Activated CD8-positive, alpha-beta memory T cell treated with anti-CD3 and anti-CD28 coated beads, Interleukin-2, amount 50 U/mL, for 4 hours (primary cell): Measurements from ENCODE around the gene NCCRP1.

Source experiments
- DNase-seq: peaks from one replicate; pipeline ENCODE4 v3.0.0-alpha.2; 2020

The NCCRP1 gene

DNA sequence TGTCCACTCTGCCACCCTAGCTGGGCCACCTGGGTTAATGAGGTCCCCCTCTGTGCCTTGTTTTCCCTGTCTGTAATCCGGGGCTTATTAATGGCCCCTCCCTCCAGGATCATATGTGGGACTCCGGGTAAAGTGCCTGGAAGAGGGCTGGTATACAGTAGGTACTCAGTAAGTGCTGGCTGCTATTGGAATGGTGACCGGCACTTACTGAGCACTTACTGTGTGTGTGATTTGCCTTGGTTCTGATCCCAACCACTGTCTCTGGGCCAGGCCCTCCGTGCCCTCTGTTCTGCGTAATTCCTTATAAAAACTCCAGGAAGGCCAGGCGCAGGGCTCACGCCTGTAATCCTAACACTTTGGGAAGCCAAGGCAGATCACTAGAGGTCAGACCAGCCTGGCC lies 30.9 kb upstream of the NCCRP1 start:
- DNase-seq: no peak

DNA sequence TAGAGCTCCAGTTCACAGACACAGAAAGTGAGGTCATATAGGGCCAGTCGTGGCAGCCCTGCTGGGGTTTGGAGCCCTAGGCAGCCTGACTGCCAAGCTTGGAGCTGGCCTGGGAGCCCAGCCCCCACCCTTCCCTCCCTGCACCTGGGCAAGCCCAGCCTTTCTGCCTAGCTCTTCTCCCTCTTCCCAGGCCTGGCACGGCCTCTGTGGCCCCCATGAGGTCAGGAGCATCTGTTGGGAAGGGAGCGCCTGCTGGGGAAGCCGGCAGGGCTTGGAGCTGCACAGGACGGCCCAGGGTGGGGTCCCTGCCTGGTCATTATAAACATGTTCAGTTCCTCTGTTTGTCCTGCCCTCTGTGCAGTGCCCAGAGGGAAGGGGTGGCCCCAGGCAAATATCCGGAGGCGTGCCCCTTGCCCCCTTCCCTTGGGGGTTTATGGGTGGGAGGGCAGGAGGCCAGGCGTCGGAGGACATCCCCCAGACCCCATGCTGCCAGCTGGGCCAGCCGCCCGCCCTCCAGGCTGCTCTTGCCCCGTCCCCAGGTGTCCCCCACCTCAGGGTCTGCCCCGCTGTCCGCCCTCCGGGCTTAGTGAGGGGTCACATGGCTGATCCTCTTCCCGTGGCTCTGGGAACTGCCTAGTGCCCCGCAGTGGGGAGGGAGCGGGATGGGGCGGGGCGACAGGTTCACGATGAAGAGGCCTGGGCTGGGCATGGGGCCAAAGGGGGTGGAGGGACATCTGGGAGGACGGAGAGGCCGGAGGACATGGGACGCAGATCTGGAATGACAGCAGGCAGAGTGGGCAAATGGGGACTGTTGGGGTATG lies 30.0 kb upstream of the NCCRP1 start:
- DNase-seq: no peak

DNA sequence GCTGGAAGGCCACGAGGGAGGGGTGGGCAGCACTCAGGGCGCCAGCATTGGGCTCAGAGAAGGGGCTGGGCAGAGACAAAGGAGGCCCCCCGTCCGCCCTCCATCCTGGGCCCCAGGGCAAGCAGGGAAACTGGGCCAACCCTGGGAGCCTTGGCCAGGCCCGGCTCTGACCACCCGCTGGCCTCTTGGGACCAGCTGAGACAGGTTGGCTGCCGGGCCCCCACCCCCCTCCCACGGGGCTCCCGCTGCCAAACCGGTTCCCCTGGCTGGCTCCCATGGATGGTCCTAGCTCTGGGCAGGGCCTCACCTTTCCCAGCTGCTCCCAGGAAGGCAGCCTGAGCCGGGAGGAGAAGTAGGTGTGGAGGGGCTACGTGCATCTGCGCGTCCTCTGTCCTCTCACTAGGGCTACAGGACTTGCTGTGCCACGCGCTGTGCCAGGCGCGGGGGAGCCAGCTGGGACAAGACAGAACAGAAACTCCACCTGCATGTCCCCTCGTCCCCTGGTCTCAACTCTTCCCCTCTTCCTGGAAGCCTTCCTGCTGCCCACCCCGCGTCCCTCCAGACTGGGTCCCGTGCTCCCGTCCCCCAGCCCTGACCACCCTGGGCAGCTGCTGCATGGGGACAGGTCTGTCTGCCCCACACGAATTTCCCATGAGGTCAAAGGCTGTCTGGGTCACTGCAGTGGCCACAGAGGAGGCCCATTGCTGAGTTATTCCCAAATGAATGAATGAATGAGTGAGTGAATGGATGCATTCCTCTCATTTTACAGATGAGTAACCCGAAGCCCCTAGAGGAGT lies 29.1 kb upstream of the NCCRP1 start:
- no peak for DNase-seq

DNA sequence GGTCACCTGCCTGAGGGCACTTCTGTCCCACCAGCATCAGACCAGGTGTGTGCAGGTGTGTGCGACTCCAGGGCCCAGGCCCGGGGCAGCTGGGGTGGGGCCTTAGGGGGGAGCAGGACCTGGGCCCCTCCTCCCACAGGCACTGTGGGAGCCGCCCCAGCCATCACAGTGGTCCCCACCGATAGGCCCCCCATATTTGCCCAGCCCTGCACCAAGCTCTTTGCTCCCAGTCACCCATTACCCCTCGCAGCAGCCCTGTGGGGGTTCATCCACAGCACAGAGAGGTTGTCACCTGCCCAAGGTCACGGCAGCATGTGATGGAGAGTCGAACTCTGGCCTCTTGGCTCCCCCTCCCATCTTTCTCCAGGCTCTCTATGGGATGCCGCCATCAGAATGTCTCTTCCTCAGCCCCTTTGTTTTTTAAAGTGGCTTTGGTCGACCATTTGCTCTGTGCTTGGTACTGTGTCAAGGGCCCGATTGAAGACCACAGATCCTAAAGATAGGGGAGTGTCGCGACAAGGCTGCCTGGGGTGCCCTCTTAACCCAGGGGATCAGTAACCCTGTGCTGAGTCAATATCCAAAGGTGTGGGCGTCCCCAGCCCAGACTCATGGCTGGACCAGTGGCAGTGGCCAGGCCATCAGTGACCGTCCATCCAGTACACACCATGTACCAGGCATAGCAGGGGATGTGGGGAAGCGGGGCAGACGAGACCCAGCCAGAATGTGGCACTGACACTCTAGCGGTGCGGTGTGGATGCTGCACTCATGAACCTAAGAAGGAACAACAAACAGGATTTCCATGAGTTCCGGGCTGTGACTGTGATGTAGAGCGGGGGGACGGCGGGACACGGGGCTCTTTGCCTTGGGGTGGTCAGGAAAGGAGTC lies 28.3 kb upstream of the NCCRP1 start:
- DNase-seq: no peak

DNA sequence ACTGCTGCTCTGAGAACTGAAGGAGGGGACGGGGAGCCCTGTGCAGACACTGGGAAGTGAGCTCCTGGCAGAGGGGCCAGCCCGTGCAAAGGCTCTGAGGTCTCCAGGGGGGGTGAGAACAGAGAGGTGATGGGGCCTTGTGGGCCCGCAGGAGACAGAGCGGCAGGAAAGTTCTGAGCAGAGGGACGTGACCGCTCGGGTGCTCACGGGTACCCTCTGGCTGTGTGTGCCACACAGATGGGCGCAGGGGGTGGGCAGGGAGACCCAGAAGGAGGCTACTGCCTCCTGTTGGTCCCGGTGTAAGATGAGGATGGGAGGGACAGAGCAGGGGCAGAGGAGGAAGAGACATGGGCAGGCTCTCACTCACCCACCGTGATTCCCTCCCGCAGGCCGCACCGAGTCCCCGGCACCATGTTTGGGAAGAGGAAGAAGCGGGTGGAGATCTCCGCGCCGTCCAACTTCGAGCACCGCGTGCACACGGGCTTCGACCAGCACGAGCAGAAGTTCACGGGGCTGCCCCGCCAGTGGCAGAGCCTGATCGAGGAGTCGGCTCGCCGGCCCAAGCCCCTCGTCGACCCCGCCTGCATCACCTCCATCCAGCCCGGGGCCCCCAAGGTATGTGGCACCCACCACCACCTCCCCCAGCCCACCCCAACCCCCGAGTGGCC lies 27.5 kb upstream of the NCCRP1 start:
- DNase-seq: no peak

DNA sequence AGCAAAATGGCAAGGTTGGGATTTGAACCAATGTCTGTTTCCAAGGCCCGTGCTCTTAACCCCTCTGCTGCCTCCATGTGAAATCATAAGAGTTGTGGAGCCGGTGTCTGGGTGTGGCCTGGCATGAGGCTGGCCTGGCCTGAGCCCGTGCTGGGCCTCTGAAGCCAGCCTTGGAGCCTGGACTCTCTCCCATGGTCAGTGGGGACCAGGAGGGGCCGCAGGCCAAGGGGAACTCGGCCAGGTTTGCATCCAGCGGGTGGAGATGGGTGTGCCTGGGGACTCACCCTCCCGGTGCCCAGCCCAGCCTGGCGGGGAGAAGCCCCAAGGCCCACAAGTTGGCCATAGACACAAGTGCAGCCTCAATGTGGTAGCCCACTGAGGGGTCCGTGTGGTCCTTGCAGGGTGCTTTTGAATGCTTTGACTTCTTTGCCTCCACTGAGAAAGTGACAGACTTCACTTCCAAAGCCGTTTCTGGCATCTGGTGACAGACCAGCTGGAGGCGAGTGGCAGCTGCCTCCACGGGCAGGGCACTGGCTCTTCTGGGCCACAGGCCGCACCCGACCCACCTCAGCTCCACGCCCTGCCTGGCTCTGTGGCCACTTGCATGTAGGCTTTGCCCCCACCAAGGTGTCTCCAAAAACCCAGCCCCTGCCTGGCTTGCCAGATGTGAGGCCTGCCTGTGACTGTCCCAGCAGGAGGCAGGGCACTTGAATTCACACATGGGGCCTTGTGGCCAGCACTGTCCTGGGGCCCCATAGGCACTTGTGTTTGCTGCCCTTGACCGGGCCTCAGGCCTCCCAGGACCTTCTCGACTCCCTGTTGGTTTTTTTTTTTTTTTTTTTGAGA lies 26.2 kb upstream of the NCCRP1 start:
- DNase-seq: no peak

DNA sequence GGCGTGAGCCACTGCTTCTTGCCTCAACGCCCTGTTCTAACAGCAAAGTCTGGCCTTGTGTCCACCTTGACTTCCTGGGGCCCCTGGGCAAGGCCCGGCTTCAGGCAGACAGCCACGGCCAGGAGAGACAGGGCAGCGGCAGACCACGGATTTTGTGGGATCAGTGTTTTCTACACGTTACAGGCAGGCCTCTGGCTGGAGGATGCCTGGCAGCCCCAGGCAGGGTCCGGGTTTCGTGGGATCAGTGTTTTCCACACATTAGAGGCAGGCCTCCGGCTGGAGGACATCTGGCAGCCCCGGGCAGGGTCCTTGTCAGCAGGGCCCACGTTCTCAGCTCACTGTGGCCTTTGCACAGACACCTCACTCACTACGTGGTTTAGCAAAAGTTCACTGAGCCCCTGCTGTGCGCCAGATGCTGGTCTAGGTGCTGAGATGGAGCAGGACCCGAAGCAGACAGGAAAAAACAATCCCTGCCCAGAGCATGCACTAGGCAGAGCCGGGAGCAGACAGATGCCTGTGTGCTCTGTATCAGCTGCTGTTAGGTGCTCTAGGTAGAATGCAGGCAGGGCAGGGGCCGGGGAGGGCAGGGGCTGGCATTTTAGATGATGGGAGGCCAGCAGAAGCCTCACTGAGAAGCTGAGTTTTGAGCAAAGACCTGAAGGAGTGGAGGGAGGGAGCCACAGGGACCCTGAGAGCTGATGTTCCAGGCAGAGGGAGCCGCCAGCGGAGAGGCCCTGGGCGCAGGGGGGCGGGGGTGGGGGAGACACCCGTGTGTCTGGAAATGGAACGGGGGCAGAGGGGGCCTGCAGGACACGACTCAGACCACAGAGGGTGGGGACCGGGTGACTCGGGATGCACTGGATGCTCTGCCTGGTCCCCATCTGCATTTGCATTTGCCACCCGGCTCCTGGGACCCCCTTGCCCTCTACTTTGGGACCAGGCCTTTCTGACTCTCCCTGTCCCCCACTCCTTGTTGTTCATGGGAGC lies 25.0 kb upstream of the NCCRP1 start:
- DNase-seq: no peak

DNA sequence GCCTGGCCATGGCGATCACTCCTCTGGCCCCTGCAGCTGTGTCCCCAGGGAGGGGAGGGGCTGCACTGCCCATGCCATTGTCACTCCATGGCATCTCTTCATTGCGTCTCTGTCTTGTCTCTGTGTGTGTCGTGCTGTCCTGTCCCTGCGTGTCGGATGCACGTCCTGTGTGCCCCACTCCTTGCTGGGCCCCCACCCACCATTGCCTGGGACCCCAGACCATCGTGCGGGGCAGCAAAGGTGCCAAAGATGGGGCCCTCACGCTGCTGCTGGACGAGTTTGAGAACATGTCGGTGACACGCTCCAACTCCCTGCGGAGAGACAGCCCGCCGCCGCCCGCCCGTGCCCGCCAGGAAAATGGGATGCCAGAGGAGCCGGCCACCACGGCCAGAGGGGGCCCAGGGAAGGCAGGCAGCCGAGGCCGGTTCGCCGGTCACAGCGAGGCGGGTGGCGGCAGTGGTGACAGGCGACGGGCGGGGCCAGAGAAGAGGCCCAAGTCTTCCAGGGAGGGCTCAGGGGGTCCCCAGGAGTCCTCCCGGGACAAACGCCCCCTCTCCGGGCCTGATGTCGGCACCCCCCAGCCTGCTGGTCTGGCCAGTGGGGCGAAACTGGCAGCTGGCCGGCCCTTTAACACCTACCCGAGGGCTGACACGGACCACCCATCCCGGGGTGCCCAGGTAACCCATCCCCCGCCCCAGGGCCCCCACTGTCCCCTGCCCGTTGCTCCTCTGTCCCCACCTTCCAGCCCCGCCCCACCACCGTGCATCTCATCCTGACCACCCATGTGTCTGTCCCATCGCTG lies 23.9 kb upstream of the NCCRP1 start:
- DNase-seq: no peak

DNA sequence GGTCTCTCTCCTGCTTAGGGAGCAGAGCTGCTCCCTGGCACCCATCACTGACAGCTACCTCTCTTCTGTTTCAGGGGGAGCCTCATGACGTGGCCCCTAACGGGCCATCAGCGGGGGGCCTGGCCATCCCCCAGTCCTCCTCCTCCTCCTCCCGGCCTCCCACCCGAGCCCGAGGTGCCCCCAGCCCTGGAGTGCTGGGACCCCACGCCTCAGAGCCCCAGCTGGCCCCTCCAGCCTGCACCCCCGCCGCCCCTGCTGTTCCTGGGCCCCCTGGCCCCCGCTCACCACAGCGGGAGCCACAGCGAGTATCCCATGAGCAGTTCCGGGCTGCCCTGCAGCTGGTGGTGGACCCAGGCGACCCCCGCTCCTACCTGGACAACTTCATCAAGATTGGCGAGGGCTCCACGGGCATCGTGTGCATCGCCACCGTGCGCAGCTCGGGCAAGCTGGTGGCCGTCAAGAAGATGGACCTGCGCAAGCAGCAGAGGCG lies 23.2 kb upstream of the NCCRP1 start:
- DNase-seq: no peak

DNA sequence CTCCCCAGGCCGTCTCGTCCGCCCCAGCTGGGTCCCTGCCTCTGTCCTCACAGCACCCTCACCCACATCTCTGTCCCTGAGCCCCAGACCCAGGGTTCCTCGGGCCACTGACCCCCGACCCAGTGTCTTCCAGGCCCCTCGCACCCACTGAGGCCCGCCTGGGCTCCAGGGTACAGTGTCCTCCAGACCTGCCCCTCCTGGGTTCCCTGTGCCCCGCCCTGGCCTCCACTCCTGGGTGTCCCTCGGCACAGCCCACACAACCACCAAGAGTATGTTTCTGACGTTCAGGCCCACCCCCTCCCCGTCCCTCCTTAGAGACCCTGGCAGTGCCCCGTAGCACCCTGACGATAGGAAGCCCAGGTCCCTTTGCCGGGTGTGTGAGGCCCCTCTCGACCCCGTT lies 22.6 kb upstream of the NCCRP1 start:
- no peak for DNase-seq

DNA sequence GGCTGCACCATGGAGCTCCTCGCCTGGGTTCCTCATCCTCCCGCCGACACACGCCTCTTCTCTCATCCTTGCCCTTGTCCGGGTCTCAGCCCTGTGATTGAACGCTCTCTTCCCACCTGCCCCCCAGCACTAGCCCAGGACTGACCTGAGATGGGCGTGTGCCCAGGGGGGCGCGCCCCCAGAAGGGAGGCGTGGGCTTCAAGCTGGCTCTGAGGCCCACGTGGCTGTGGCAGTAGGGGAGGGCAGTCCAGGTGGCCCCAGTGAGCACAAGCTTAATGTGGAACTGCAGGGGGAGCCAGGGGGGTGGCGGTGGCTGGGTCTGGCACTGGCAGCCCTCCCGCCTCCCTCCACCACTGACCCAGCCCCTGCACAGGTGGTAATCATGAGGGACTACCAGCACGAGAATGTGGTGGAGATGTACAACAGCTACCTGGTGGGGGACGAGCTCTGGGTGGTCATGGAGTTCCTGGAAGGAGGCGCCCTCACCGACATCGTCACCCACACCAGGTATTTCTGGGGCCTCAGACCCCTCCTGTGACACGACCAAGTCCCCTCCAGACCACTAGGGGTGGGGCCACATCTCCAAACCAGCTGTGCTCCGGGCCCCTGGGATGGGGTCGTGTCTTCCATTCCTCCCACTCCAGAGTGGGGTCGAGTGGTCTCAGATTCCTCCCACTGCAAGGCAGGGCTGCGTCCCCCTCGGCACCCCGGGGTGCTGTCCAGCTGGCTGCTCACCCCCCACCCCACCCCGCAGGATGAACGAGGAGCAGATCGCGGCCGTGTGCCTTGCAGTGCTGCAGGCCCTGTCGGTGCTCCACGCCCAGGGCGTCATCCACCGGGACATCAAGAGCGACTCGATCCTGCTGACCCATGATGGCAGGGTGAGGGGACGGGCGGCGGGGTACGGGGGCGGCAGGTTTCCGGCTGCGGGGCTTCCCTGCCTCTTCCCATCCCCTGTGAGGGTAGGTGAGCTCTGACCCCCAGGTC lies 21.9 kb upstream of the NCCRP1 start:
- DNase-seq: no peak

DNA sequence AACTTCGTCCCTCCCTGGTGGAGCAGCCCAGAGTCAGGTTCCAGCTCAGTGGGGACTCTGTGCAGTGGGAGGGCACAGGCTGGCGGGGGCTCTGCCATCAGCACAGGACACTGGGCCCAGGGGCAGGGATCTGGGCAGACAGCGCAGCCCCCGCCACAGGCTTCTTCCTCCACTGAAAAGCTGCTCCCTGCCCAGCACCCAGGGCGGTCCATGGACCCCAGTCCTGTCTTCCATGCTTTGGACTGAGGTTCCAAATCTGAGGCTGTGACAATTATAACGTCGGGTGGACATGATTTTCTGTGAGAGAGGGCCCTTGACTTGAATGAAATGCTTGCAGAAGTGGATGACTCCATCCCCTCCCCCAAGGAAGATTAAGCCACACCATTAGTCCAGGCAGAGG lies 21.2 kb upstream of the NCCRP1 start:
- no peak for DNase-seq

DNA sequence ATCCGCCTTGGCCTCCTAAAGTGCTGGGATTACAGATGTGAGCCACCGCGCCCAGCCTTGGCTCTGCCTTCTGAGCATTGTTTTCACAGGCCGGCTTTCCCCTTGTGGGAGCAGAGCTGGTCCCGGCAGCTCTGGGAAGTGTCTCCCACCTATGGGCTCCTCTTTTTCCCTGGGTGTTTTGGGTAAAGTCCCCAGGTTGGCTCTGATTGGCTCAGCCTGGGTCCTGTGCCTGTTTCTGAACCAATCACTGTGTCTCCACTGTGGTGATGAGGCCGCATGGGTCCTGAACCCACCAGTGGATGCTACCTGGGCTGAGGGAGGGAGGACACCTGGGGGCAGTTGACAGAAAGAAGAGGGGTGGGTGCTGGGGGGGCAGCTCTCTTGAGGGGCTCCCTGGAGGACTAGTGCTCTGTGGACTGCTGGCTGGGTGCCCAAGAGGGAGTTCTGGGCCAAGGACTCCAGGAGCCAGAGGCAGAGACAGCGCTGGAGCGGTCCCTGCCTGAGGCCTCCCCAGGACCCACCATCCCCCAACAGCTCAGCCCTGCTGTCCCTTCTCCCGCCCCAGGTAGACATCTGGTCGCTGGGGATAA lies 19.6 kb upstream of the NCCRP1 start:
- DNase-seq: no peak

DNA sequence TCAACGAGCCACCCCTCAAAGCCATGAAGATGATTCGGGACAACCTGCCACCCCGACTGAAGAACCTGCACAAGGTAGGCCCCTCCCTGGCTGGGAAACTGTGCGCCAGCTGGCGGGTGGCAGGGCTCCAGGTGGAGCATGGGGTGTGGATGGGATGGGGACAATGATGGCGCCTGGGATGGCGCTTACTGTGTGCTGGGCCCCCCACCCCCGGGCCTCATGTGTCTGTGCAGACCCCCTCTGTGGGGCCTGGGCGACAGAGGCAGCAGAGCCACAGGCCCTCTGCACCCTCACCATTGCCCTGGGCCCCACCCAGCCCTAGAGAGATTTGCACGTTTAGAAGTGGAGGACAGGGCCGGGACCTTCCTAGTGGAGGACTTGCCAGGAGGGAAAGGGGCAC lies 19.0 kb upstream of the NCCRP1 start:
- no peak for DNase-seq

DNA sequence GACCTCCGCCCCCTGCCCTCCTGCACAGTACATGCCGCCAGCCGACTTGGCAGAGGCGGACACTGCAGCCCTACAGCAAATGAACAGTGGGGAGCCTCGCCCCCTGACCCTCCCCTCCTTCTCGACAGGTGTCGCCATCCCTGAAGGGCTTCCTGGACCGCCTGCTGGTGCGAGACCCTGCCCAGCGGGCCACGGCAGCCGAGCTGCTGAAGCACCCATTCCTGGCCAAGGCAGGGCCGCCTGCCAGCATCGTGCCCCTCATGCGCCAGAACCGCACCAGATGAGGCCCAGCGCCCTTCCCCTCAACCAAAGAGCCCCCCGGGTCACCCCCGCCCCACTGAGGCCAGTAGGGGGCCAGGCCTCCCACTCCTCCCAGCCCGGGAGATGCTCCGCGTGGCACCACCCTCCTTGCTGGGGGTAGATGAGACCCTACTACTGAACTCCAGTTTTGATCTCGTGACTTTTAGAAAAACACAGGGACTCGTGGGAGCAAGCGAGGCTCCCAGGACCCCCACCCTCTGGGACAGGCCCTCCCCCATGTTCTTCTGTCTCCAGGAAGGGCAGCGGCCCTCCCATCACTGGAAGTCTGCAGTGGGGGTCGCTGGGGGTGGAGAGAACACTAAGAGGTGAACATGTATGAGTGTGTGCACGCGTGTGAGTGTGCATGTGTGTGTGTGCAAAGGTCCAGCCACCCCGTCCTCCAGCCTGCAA lies 18.3 kb upstream of the NCCRP1 start:
- DNase-seq: no peak

DNA sequence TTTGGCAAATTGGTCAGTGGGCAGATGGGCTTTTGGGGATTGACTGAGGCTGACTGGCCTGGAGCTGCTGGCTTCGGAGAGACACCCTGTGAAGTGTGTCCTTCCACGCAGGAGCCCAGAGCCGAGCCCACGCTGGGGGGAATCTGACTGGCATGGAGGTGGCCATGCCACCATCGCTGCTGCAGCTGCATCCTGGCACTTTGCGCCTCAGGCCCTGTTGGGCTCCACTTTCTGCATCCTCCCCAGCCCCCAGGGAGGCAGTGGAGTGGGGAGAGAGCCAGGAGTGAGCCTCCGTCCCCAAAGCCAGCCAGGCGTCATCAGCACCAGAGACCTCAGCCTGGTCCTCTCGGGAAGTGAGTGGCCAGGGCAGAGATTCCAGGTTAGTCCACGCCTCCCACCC lies 17.0 kb upstream of the NCCRP1 start:
- no peak for DNase-seq

DNA sequence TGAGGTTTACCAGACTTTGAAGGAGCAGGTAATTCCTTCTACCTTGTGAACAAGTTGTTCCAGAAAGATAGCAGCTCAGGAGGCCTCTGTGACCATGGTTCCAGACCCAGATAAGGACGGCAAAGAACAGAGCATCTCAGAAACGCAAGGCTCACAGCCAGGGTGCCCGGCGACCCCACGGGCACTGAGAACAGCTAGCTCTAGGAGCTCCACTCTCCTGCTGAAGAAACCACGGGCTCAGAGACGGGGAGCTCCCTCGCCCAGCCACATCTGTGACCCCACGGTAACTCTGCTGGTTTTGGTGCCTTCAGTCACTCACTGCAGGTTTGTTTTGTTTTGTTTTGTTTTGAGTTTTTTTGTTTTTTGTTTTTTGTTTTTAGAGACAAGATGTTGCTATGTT lies 16.0 kb upstream of the NCCRP1 start:
- no peak for DNase-seq
